Stimulated activated naive CD4-positive, alpha-beta T cell treated with Interleukin-2 at 50 U/mL for 16 hours (primary cell): ENCODE results near the gene ITGB5.
A peak's percentile ranks its signal among the peaks of the same experiment; 100 is the strongest.

Experiments
- DNase-seq: peaks from one replicate; lab custom pipeline; 2025; lab: John Stamatoyannopoulos, UW

ITGB5 gene

GRCh38 chr3:124887177-124887931 lies at the start of gene ITGB5:
Gene ITGB5 (minus strand): TSS chr3:124887365. CDS start chr3:124887000, 365 bp downstream.
- DNase-seq: peak; percentile 17

GRCh38 chr3:124935794-124936542 lies 48.8 kb upstream of the ITGB5 start:
- no peak for DNase-seq

- no peak for DNase-seq
Measured at GRCh38 chr3:124935264-124935663, 48.1 kb upstream of the ITGB5 start.

GRCh38 chr3:124934577-124934976 lies 47.4 kb upstream of the ITGB5 start, which contains the start of gene MUC13:
Gene MUC13 (minus strand): TSS chr3:124934751. CDS start chr3:124934712, 39 bp downstream.
- DNase-seq: no peak

GRCh38 chr3:124928333-124929202 lies 41.4 kb upstream of the ITGB5 start:
- DNase-seq: peak; percentile 35

- no peak for DNase-seq
Measured at GRCh38 chr3:124927574-124928045, 40.4 kb upstream of the ITGB5 start.

- no peak for DNase-seq
Measured at GRCh38 chr3:124926426-124927101, 39.4 kb upstream of the ITGB5 start.

GRCh38 chr3:124924741-124925140 lies 37.6 kb upstream of the ITGB5 start:
- DNase-seq: no peak

- DNase-seq: no peak
Measured at GRCh38 chr3:124923833-124924232, 36.7 kb upstream of the ITGB5 start.

- no peak for DNase-seq
Measured at GRCh38 chr3:124920718-124921117, 33.6 kb upstream of the ITGB5 start.

GRCh38 chr3:124919756-124920155 lies 32.6 kb upstream of the ITGB5 start:
- no peak for DNase-seq

GRCh38 chr3:124918524-124918923 lies 31.4 kb upstream of the ITGB5 start:
- no peak for DNase-seq

- DNase-seq: no peak
Measured at GRCh38 chr3:124916837-124917409, 29.8 kb upstream of the ITGB5 start.

GRCh38 chr3:124915254-124915653 lies 28.1 kb upstream of the ITGB5 start:
- no peak for DNase-seq

- no peak for DNase-seq
Measured at GRCh38 chr3:124907957-124908356, 20.8 kb upstream of the ITGB5 start.

GRCh38 chr3:124904835-124905492 lies 17.8 kb upstream of the ITGB5 start:
- DNase-seq: no peak

- DNase-seq: no peak
Measured at GRCh38 chr3:124903896-124904834, 17.0 kb upstream of the ITGB5 start.

- no peak for DNase-seq
Measured at GRCh38 chr3:124896824-124897526, 9.8 kb upstream of the ITGB5 start.

- no peak for DNase-seq
Measured at GRCh38 chr3:124895756-124896155, 8.6 kb upstream of the ITGB5 start.
